ENCODE results near the gene RASSF1. TPM values are rescaled to one million over a fixed set of nuclear protein-coding genes. Genes with fewer than 3 reads are reported as not detected.

The RASSF1 gene
- total RNA-seq, 1 donor from 2014 or later: 26.5 TPM

GRCh38 chr3:50334339-50335075, 6.1 kb downstream of the RASSF1 start:
- H3K27ac ChIP-seq (ENCODE audit: low read depth, low read length): peak overlapping the region; percentile 69
- Mint-ChIP-seq H3K9me3 (ENCODE audit: unreplicated experiment) (no peaks in the 10 kb centered on the region), H3K4me3 (ENCODE audit: unreplicated experiment) (peak overlapping the region; percentile 68), H3K4me1 (ENCODE audit: low read depth, unreplicated experiment) (peaks cover 23% of the 10 kb centered on the region), H3K36me3 (ENCODE audit: low read depth, unreplicated experiment) (peaks cover 9% of the 10 kb centered on the region), H3K27ac (ENCODE audit: unreplicated experiment) (peak overlapping the region; percentile 88), H3K27me3 (ENCODE audit: low read depth, unreplicated experiment) (peaks cover under 1% of the 10 kb centered on the region)
- peak overlapping the region; percentile 65 for H3K9ac ChIP-seq (ENCODE audit: low read length)
- H2AFZ ChIP-seq (ENCODE audit: low read depth, low read length): no peak overlapping the region
- no peak overlapping the region for H3K4me3 ChIP-seq (ENCODE audit: insufficient read depth, low read depth, low read length)
- no peak for TF ChIP-seq EZH2 (IDR thresholded peaks at IDR 0.05; ENCODE audit: insufficient read depth, low read length)
- TF ChIP-seq, protein P1, sequence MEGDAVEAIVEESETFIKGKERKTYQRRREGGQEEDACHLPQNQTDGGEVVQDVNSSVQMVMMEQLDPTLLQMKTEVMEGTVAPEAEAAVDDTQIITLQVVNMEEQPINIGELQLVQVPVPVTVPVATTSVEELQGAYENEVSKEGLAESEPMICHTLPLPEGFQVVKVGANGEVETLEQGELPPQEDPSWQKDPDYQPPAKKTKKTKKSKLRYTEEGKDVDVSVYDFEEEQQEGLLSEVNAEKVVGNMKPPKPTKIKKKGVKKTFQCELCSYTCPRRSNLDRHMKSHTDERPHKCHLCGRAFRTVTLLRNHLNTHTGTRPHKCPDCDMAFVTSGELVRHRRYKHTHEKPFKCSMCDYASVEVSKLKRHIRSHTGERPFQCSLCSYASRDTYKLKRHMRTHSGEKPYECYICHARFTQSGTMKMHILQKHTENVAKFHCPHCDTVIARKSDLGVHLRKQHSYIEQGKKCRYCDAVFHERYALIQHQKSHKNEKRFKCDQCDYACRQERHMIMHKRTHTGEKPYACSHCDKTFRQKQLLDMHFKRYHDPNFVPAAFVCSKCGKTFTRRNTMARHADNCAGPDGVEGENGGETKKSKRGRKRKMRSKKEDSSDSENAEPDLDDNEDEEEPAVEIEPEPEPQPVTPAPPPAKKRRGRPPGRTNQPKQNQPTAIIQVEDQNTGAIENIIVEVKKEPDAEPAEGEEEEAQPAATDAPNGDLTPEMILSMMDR (IDR thresholded peaks at IDR 0.05; ENCODE audit: insufficient read depth, low read depth, low read length): no peak
- FAIRE-seq (no peak), DNase-seq (ENCODE audit: low read depth) (no peak)
- peaks cover 26% of the 10 kb centered on the region for H3K36me3 ChIP-seq (ENCODE audit: insufficient read depth, low read length)
- no peaks in the 10 kb centered on the region for H3K9me3 ChIP-seq (ENCODE audit: insufficient read depth, low read depth, low read length)
- peaks cover 32% of the 10 kb centered on the region for H3K4me1 ChIP-seq (ENCODE audit: insufficient read depth, low read length)
- peaks cover 66% of the 10 kb centered on the region for H4K20me1 ChIP-seq (ENCODE audit: insufficient read depth, low read length)
- no peaks in the 10 kb centered on the region for H3K27me3 ChIP-seq (ENCODE audit: insufficient read depth, low read length)
- peak overlapping the region; percentile 94 for H3K4me2 ChIP-seq (ENCODE audit: low read length)
- H3K79me2 ChIP-seq (ENCODE audit: insufficient read depth, low read length): peaks cover 73% of the 10 kb centered on the region

DNA sequence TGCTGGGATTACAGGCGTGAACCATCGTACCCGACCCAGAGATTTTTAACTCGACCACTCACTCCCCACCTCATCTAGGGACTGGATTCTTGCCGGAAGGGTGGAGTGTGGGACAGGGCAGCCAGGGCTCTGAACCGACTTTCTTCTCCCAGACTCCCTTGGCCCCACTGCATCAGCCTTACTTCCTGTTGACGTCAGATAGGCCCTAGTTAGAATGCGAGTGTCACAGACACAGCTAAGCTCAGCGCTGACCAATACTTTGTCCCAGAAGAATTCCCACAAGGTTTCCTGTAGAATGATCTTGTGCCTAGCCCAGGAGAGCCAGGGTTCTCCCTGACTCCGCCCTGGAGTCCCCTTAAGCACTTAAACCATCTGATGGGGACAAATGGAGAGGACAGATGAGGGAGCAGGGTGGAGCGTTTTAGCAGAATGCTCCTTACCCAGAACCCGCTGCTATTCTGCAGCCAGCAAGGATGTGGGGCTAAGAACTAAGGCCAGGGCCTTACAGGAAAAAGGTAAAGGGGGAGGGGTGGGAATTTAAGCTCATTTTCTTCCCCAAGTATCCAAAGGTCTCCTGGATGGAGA, 6.8 kb downstream of the RASSF1 start:
- FAIRE-seq (no peak), DNase-seq (ENCODE audit: low read depth) (no peak)
- peak overlapping the region; percentile 65 for H3K9ac ChIP-seq (ENCODE audit: low read length)
- peak overlapping the region; percentile 94 for H3K4me2 ChIP-seq (ENCODE audit: low read length)
- Mint-ChIP-seq H3K27me3 (ENCODE audit: low read depth, unreplicated experiment) (no peaks in the 10 kb centered on the region), H3K27ac (ENCODE audit: unreplicated experiment) (peak overlapping the region; percentile 88), H3K9me3 (ENCODE audit: unreplicated experiment) (no peaks in the 10 kb centered on the region), H3K36me3 (ENCODE audit: low read depth, unreplicated experiment) (peaks cover 9% of the 10 kb centered on the region), H3K4me1 (ENCODE audit: low read depth, unreplicated experiment) (peaks cover 22% of the 10 kb centered on the region), H3K4me3 (ENCODE audit: unreplicated experiment) (peak overlapping the region; percentile 68)
- TF ChIP-seq, protein P1 (IDR thresholded peaks at IDR 0.05; ENCODE audit: insufficient read depth, low read depth, low read length): no peak
- TF ChIP-seq EZH2 (IDR thresholded peaks at IDR 0.05; ENCODE audit: insufficient read depth, low read length): no peak
- H4K20me1 ChIP-seq (ENCODE audit: insufficient read depth, low read length): peaks cover 66% of the 10 kb centered on the region
- peak overlapping the region; percentile 69 for H3K27ac ChIP-seq (ENCODE audit: low read depth, low read length)
- H3K79me2 ChIP-seq (ENCODE audit: insufficient read depth, low read length): peaks cover 73% of the 10 kb centered on the region
- no peak overlapping the region for H3K4me3 ChIP-seq (ENCODE audit: insufficient read depth, low read depth, low read length)
- H3K27me3 ChIP-seq (ENCODE audit: insufficient read depth, low read length): no peaks in the 10 kb centered on the region
- peaks cover 32% of the 10 kb centered on the region for H3K4me1 ChIP-seq (ENCODE audit: insufficient read depth, low read length)
- peaks cover 29% of the 10 kb centered on the region for H3K36me3 ChIP-seq (ENCODE audit: insufficient read depth, low read length)
- no peak overlapping the region for H2AFZ ChIP-seq (ENCODE audit: low read depth, low read length)
- no peaks in the 10 kb centered on the region for H3K9me3 ChIP-seq (ENCODE audit: insufficient read depth, low read depth, low read length)

Data from astrocyte (in vitro differentiated cells and primary cell).